ENCODE measurements around the gene DCDC1.

DNA sequence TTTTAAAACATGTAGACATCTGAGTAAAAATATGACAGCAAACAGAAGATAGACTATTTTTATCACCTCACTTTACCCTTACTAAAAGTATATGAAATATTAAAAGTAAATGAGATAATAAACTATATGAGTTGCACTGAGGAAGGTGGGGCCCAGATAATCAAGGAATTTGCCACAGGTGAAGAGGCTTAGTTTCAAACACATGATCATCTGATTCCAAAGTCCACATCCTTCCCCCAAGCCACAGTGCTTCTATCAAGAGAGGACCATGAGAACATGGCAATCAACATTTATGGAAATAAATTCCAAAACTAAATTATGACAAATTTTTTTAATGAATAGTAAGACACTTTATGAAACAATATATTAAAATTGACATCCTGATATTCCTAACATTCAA lies 384.0 kb downstream of the DCDC1 start:
- TF ChIP-seq, protein P1, sequence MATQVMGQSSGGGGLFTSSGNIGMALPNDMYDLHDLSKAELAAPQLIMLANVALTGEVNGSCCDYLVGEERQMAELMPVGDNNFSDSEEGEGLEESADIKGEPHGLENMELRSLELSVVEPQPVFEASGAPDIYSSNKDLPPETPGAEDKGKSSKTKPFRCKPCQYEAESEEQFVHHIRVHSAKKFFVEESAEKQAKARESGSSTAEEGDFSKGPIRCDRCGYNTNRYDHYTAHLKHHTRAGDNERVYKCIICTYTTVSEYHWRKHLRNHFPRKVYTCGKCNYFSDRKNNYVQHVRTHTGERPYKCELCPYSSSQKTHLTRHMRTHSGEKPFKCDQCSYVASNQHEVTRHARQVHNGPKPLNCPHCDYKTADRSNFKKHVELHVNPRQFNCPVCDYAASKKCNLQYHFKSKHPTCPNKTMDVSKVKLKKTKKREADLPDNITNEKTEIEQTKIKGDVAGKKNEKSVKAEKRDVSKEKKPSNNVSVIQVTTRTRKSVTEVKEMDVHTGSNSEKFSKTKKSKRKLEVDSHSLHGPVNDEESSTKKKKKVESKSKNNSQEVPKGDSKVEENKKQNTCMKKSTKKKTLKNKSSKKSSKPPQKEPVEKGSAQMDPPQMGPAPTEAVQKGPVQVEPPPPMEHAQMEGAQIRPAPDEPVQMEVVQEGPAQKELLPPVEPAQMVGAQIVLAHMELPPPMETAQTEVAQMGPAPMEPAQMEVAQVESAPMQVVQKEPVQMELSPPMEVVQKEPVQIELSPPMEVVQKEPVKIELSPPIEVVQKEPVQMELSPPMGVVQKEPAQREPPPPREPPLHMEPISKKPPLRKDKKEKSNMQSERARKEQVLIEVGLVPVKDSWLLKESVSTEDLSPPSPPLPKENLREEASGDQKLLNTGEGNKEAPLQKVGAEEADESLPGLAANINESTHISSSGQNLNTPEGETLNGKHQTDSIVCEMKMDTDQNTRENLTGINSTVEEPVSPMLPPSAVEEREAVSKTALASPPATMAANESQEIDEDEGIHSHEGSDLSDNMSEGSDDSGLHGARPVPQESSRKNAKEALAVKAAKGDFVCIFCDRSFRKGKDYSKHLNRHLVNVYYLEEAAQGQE (IDR thresholded peaks at IDR 0.05; ENCODE audit: low read depth), result no peak
- TF ChIP-seq EP300 (IDR thresholded peaks at IDR 0.05; ENCODE audit: borderline replicate concordance), result no peak
- TF ChIP-seq EGR1 (IDR thresholded peaks at IDR 0.05), result no peak
- TF ChIP-seq RAD21 (IDR thresholded peaks at IDR 0.05; ENCODE audit: low read depth), result no peak
- TF ChIP-seq, protein P2, sequence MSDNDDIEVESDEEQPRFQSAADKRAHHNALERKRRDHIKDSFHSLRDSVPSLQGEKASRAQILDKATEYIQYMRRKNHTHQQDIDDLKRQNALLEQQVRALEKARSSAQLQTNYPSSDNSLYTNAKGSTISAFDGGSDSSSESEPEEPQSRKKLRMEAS (IDR thresholded peaks at IDR 0.05), result no peak
- TF ChIP-seq YY1 (IDR thresholded peaks at IDR 0.05; ENCODE audit: low read depth), result no peak
- no peak for TF ChIP-seq NFIC (IDR thresholded peaks at IDR 0.05)
- no peak for TF ChIP-seq TEAD4 (IDR thresholded peaks at IDR 0.05)
- TF ChIP-seq FOXM1 (IDR thresholded peaks at IDR 0.05; ENCODE audit: borderline replicate concordance, low read depth), result no peak

Measured in Ishikawa (cell line).